GM10266 (cell line): Measurements from ENCODE around the gene PAX8.

Experiments used
- DNase-seq: peaks from one replicate; pipeline ENCODE4 v3.0.0; 2012; ENCODE audit errors: extremely low spot score
- CTCF ChIP-seq: IDR thresholded peaks from 2 replicates; pipeline ENCODE4 v1.5.1; 2012; ENCODE audit warnings: mild to moderate bottlenecking, low read depth; ENCODE audit not compliant: control insufficient read depth, insufficient read depth; ENCODE audit errors: missing control alignments

PAX8 gene

GRCh38 chr2:113224647-113225236, 54.0 kb downstream of the PAX8 start:
- no peak for DNase-seq
- no peak for TF ChIP-seq CTCF

GRCh38 chr2:113223813-113224212, 54.9 kb downstream of the PAX8 start:
- DNase-seq, result no peak
- TF ChIP-seq CTCF, result no peak

- no peak for TF ChIP-seq CTCF
- no peak for DNase-seq
Measured at GRCh38 chr2:113221846-113222245, 56.9 kb downstream of the PAX8 start.

GRCh38 chr2:113220970-113221708, 57.6 kb downstream of the PAX8 start:
- no peak for DNase-seq
- TF ChIP-seq CTCF, result no peak

GRCh38 chr2:113219889-113220641, 58.7 kb downstream of the PAX8 start:
- DNase-seq, result no peak

GRCh38 chr2:113219525-113219888, 59.2 kb downstream of the PAX8 start:
- no peak for TF ChIP-seq CTCF
- no peak for DNase-seq

More at GRCh38 chr2:113219889-113220641, 58.7 kb downstream of the PAX8 start:
- no peak for TF ChIP-seq CTCF

GRCh38 chr2:113219092-113219441, 59.7 kb downstream of the PAX8 start:
- no peak for DNase-seq
- TF ChIP-seq CTCF, result no peak
